Uterus (tissue), 4 donors: ENCODE results near the gene ZFP90. TPM values are rescaled to one million over a fixed set of nuclear protein-coding genes. Genes with fewer than 3 reads are reported as not detected.

ENCODE experiments used
- DNase-seq, 2 donors: peaks; one replicate each; pipeline ENCODE4 v3.0.0-alpha.2; 2019 to 2020
- H3K27ac ChIP-seq, 2 donors: fragments of 200-600 bp; sonication (generic); 1 replicate in 1 of 2; 2 replicates in 1 of 2; pipeline ENCODE4 v1.5.1; 2016 to 2018
- H3K27me3 ChIP-seq, 2 donors: fragments of 200-600 bp; sonication (generic); one replicate each; pipeline ENCODE4 v1.5.1; 2018 to 2019; ENCODE audit warnings: control low read depth in 1 of 2
- H3K36me3 ChIP-seq, 2 donors: fragments of 200-600 bp; sonication (generic); one replicate each; pipeline ENCODE4 v1.5.1; 2019; ENCODE audit warnings: control low read depth in 1 of 2
- H3K4me1 ChIP-seq, 2 donors: fragments of 200-600 bp; sonication (generic); one replicate each; pipeline ENCODE4 v1.5.1; 2018 to 2019; ENCODE audit warnings: control low read depth in 1 of 2
- H3K4me3 ChIP-seq, 2 donors: fragments of 200-600 bp; sonication (generic); 1 replicate in 1 of 2; 2 replicates in 1 of 2; pipeline ENCODE4 v1.5.1; 2018 to 2019; ENCODE audit warnings: mild to moderate bottlenecking in 1 of 2
- H3K9me3 ChIP-seq, 2 donors: fragments of 200-600 bp; sonication (generic); one replicate each; pipeline ENCODE4 v1.5.1; 2019; ENCODE audit warnings: control low read depth in 1 of 2
- POLR2A ChIP-seq, 2 donors: fragments of 450-650 bp; IDR thresholded peaks; one replicate each; pipeline ENCODE4 v1.6.1; 2016; ENCODE audit warnings: antibody characterized with exemption in 2 of 2, mild to moderate bottlenecking in 1 of 2, moderate library complexity in 1 of 2
- intact Hi-C: fragments of 100-400 bp; cut with DNase I; formaldehyde crosslinking; loops from one replicate; pipeline ENCODE4 v1.15.1; 2023; ENCODE audit warnings: low total_unique reads
- total RNA-seq, 4 donors: library from RNA; depleted of rRNA in 3 of 4; stranded (reverse); fragments of >200 nt in 3 of 4; gene quantifications; one replicate each; pipeline versions ENCODE4 v1.1.0 to v1.2.4, GENCODE V29; 2014 to 2023
- TF ChIP-seq, protein P1 (sequence below), 4 experiments: fragments of 200-600 bp in 2 of 4; fragments of 450-650 bp in 2 of 4; sonication (generic) in 2 of 4; IDR thresholded peaks; one replicate each; pipeline ENCODE4 v1.5.1; 2016 to 2019; ENCODE audit warnings: antibody characterized with exemption in 4 of 4, mild to moderate bottlenecking in 2 of 4, moderate library complexity in 1 of 4
- donor health status: DM: yes; HTN: yes; CAD: no.

ZFP90 gene
- total RNA-seq, 4 donors from 2014 or later, result 19.1 to 81.4 (median 31.9) TPM

DNA sequence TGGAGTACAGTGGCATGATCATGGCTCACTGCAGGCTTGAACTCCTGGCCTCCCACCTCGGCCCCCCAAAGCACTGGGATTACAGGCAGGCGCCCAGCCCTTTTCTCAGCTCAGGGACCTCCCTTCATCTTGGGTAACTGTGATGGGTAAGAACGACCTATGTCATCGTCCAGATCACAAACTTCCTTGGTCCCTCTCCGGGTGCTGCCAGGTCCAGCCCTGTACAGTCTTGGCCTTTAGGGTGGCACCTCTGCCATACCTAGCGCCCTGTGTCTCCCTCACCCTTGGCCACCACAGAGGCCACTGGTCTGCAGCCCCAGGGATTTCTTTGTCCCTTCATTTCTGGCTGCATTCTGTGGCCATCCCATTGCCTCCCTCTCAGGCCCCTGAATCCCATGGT lies 29.7 kb upstream of the ZFP90 start:
- H3K27ac ChIP-seq, result no peak overlapping the region
- no peaks in the 10 kb centered on the region for H3K36me3 ChIP-seq
- no peaks in the 10 kb centered on the region for H3K27me3 ChIP-seq
- H3K4me3 ChIP-seq, result no peak overlapping the region
- H3K4me1 ChIP-seq, result no peaks in the 10 kb centered on the region
- DNase-seq, result no peak
- intact Hi-C loops, result no loop called here
- H3K9me3 ChIP-seq, result no peaks in the 10 kb centered on the region
- TF ChIP-seq, protein P1, sequence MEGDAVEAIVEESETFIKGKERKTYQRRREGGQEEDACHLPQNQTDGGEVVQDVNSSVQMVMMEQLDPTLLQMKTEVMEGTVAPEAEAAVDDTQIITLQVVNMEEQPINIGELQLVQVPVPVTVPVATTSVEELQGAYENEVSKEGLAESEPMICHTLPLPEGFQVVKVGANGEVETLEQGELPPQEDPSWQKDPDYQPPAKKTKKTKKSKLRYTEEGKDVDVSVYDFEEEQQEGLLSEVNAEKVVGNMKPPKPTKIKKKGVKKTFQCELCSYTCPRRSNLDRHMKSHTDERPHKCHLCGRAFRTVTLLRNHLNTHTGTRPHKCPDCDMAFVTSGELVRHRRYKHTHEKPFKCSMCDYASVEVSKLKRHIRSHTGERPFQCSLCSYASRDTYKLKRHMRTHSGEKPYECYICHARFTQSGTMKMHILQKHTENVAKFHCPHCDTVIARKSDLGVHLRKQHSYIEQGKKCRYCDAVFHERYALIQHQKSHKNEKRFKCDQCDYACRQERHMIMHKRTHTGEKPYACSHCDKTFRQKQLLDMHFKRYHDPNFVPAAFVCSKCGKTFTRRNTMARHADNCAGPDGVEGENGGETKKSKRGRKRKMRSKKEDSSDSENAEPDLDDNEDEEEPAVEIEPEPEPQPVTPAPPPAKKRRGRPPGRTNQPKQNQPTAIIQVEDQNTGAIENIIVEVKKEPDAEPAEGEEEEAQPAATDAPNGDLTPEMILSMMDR (IDR thresholded peaks at IDR 0.05), result no peak
- no peak for TF ChIP-seq POLR2A (IDR thresholded peaks at IDR 0.05)

DNA sequence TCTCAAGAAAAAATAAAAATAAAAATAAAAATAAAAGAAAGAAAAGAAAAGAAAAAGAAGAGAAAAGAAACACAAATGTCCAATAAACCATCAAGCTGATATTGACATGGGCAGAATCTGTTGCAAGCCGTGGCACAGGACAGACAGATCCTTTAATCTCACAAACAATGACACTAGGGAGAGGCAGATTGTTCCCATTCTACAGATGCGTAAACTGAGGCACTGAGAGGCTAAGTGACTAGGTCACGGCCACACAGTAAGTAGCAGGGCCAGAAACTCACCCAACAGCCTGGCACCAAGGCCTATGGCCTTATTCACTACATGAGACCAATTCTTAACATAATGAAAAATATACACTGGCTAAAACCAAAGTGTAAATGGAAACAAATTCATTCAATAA lies 28.3 kb upstream of the ZFP90 start:
- Histone ChIP-seq H3K9me3 (no peaks in the 10 kb centered on the region), H3K27me3 (no peaks in the 10 kb centered on the region), H3K4me1 (no peaks in the 10 kb centered on the region), H3K36me3 (no peaks in the 10 kb centered on the region), H3K27ac (no peak overlapping the region), H3K4me3 (no peak overlapping the region)
- no peak for DNase-seq
- TF ChIP-seq, protein P1 (IDR thresholded peaks at IDR 0.05), result no peak
- no peak for TF ChIP-seq POLR2A (IDR thresholded peaks at IDR 0.05)
- intact Hi-C loops, result no loop called here

DNA sequence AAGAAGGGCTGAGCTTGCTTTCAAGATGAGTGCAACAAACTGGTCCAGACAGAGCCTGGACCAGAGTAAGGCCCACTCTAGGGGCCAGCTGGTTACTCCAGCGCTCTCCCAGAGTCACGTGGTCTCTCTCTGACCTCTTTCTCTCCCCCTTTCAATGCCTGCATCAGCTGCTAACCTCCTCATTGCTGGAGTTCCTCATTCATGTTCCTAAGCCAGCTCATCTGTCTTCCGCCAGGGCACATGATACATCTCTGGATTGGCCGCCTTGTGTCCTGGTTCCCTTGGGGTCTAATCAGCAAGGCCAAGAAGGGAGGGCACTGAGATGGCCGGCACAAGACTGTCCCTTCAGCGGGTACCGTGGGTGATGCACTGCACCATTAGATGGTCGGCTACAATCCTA lies 26.9 kb upstream of the ZFP90 start:
- Histone ChIP-seq H3K27me3 (no peaks in the 10 kb centered on the region), H3K9me3 (no peaks in the 10 kb centered on the region), H3K4me1 (no peaks in the 10 kb centered on the region), H3K4me3 (no peak overlapping the region), H3K36me3 (no peaks in the 10 kb centered on the region), H3K27ac (no peak overlapping the region)
- intact Hi-C loops, result no loop called here
- TF ChIP-seq, protein P1 (IDR thresholded peaks at IDR 0.05), result no peak
- no peak for TF ChIP-seq POLR2A (IDR thresholded peaks at IDR 0.05)
- DNase-seq, result no peak

DNA sequence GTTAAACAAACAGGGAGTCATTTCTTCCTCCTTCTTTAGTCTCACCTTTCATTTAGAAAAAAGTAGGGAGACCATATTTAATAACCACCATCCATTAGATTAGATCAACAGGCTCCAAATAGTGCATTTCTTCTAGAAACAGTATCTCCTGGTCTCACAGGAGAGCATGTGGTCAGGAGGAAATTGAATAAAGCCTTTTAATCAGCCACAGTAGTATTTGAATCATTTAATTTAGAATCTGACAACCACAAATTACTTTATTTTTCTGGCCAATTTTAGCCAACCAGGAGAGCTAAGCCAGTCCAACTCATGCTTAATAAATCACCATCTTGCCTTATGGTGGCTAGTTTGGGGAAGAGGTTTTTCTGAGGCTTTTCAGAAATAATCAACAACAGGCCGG lies 26.3 kb upstream of the ZFP90 start:
- Histone ChIP-seq H3K27me3 (no peaks in the 10 kb centered on the region), H3K4me1 (no peaks in the 10 kb centered on the region), H3K9me3 (no peaks in the 10 kb centered on the region), H3K36me3 (no peaks in the 10 kb centered on the region), H3K4me3 (no peak overlapping the region), H3K27ac (no peak overlapping the region)
- TF ChIP-seq, protein P1 (IDR thresholded peaks at IDR 0.05), result no peak
- TF ChIP-seq POLR2A (IDR thresholded peaks at IDR 0.05), result no peak
- no peak for DNase-seq
- intact Hi-C loops, result no loop called here

DNA sequence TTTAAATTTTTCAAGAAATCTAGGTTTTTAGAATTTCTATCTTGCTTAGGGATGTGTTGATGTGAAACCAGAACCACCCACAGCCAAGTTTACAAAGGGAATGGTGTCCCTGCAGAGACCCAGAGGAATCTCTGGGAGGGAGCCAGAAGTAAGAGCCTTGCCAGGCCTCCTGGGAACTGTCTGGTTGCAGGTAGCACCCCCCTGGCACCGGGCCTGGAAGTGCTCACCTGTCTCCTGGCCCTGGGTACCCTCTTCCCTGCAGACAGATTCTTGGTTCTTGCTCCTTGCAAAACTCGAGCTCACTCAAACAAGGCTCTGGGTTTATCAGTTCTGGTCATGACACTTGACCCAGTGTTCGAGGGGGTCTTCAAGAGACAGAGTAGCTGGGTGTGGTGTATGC lies 24.6 kb upstream of the ZFP90 start:
- H3K27me3 ChIP-seq, result no peaks in the 10 kb centered on the region
- no peak overlapping the region for H3K27ac ChIP-seq
- H3K9me3 ChIP-seq, result no peaks in the 10 kb centered on the region
- intact Hi-C loops, result no loop called here
- TF ChIP-seq, protein P1 (IDR thresholded peaks at IDR 0.05), result no peak
- no peak for TF ChIP-seq POLR2A (IDR thresholded peaks at IDR 0.05)
- no peaks in the 10 kb centered on the region for H3K36me3 ChIP-seq
- no peaks in the 10 kb centered on the region for H3K4me1 ChIP-seq
- no peak for DNase-seq
- no peak overlapping the region for H3K4me3 ChIP-seq
